Measurements from ENCODE around the gene ANKLE1. TPM values are rescaled to one million over a fixed set of nuclear protein-coding genes. Genes with fewer than 3 reads are reported as not detected.

The ANKLE1 gene
- total RNA-seq, 4 donors from 2014 or later = under 0.01 to 3.0 (median 0.88) TPM

GRCh38 chr19:17235971-17236777, 45.5 kb upstream of the ANKLE1 start:
- Histone ChIP-seq H3K4me3 (peak overlapping the region; percentile 55 to 61 (median 58)), H3K4me1 (peaks cover 24 to 54% (median 37%) of the 10 kb centered on the region in 4 donors), H3K9me3 (no peaks in the 10 kb centered on the region), H3K27ac (replicated peaks in 1 of 4) (peak overlapping the region; percentile 77 to 87 (median 78)), H3K27me3 (no peaks in the 10 kb centered on the region), H3K36me3 (peaks cover 17 to 66% (median 59%) of the 10 kb centered on the region in 4 donors)
- no peak for TF ChIP-seq EP300 (IDR thresholded peaks at IDR 0.05)
- TF ChIP-seq POLR2AphosphoS5 (IDR thresholded peaks at IDR 0.05) = no peak
- no peak for TF ChIP-seq CTCF (IDR thresholded peaks at IDR 0.05)
- TF ChIP-seq POLR2A (IDR thresholded peaks at IDR 0.05; ENCODE audit: low read depth) = no peak
- intact Hi-C loops (cut with DNase I) = no loop called here
- 8% methylated on average over 19 of the region's 27 CpGs for WGBS
- DNase-seq (ENCODE audit: extremely low spot score) = no peak

GRCh38 chr19:17236811-17237543, 44.7 kb upstream of the ANKLE1 start:
- DNase-seq (ENCODE audit: extremely low spot score) = no peak
- TF ChIP-seq EP300 (IDR thresholded peaks at IDR 0.05) (no peak), POLR2AphosphoS5 (IDR thresholded peaks at IDR 0.05) (no peak), POLR2A (IDR thresholded peaks at IDR 0.05; ENCODE audit: low read depth) (no peak), CTCF (IDR thresholded peaks at IDR 0.05) (no peak)
- peaks cover 32 to 62% (median 45%) of the 10 kb centered on the region in 4 donors for H3K4me1 ChIP-seq
- peaks cover 11 to 58% (median 52%) of the 10 kb centered on the region in 4 donors for H3K36me3 ChIP-seq
- H3K27me3 ChIP-seq = no peaks in the 10 kb centered on the region
- peak overlapping the region; percentile 77 to 87 (median 78) for H3K27ac ChIP-seq (replicated peaks in 1 of 4)
- WGBS = 79% methylated on average over 18 of the region's 18 CpGs
- no peaks in the 10 kb centered on the region for H3K9me3 ChIP-seq
- H3K4me3 ChIP-seq = peak overlapping the region in 1 of 4 donors; percentile 61
- intact Hi-C loops (cut with DNase I) = no loop called here

- H3K4me1 ChIP-seq = peaks cover 42 to 72% (median 56%) of the 10 kb centered on the region in 4 donors
Measured at GRCh38 chr19:17237747-17238706, 43.7 kb upstream of the ANKLE1 start.

More at GRCh38 chr19:17237747-17238706, 43.7 kb upstream of the ANKLE1 start:
- Histone ChIP-seq H3K27me3 (no peaks in the 10 kb centered on the region), H3K9me3 (no peaks in the 10 kb centered on the region), H3K4me3 (no peak overlapping the region), H3K27ac (replicated peaks in 1 of 4) (no peak overlapping the region), H3K36me3 (peaks cover 4 to 48% (median 41%) of the 10 kb centered on the region in 4 donors)
- no peak for TF ChIP-seq POLR2AphosphoS5 (IDR thresholded peaks at IDR 0.05)
- no peak for TF ChIP-seq CTCF (IDR thresholded peaks at IDR 0.05)
- TF ChIP-seq POLR2A (IDR thresholded peaks at IDR 0.05; ENCODE audit: low read depth) = no peak
- no peak for TF ChIP-seq EP300 (IDR thresholded peaks at IDR 0.05)
- no peak for DNase-seq (ENCODE audit: extremely low spot score)
- intact Hi-C loops (cut with DNase I) = no loop called here
- 90% methylated on average over 13 of the region's 13 CpGs for WGBS
